ENCODE measurements around the gene ENTPD5.

DNA sequence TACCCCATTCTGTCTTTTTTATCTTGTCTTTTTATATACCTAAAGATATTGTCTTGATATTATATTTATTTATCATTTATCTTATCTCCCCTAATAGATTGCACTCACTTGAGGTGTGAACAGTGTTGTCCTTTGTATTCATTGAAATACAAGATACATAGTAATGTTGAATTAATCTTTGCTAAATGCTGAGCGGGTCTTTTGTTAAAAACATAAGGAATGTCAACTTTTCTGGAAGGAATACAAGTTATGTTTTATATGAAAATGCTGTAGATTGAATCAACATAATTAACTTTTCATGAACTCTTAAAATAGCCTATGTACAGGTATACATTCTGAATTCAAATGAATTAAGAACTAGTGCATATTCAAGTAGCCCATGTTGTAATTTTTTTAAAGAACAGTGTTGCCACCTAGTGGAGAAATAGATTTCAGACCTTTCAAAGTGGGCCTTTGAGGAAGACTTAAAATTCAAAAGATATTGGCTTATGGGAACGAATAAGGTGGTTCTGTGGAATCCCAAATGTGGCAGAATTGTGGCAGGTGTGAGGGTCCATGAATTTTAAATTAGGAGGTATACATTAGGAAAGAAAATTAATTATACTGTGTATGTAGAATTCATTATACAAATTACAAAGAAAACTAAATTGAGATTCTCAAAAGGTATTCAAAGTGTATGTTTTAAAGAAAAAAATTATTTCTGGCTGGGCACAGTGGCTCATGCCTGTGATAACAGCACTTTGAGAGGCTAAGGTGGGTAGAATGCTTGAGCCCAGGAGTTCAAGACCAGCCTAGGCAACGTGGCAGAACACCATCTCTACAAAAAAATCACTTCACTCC lies 19.2 kb upstream of the ENTPD5 start:
- TF ChIP-seq POLR2A (IDR thresholded peaks at IDR 0.05) (no peak), EP300 (IDR thresholded peaks at IDR 0.05) (no peak)
- TF ChIP-seq, protein P1, sequence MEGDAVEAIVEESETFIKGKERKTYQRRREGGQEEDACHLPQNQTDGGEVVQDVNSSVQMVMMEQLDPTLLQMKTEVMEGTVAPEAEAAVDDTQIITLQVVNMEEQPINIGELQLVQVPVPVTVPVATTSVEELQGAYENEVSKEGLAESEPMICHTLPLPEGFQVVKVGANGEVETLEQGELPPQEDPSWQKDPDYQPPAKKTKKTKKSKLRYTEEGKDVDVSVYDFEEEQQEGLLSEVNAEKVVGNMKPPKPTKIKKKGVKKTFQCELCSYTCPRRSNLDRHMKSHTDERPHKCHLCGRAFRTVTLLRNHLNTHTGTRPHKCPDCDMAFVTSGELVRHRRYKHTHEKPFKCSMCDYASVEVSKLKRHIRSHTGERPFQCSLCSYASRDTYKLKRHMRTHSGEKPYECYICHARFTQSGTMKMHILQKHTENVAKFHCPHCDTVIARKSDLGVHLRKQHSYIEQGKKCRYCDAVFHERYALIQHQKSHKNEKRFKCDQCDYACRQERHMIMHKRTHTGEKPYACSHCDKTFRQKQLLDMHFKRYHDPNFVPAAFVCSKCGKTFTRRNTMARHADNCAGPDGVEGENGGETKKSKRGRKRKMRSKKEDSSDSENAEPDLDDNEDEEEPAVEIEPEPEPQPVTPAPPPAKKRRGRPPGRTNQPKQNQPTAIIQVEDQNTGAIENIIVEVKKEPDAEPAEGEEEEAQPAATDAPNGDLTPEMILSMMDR (IDR thresholded peaks at IDR 0.05): peak; percentile 42 to 60 (median 51)
